Upper lobe of left lung (tissue), 6 donors: Measurements from ENCODE around the gene B4GALNT1. TPM values are rescaled to one million over a fixed set of nuclear protein-coding genes. Genes with fewer than 3 reads are reported as not detected.
A peak's percentile ranks its signal among the peaks of the same experiment; 100 is the strongest.

Experiments
- ATAC-seq, 2 donors: fragments of 200-7000 bp; cut with Tn5 transposase; one replicate each; pipeline ENCODE4 v1.9.1; 2022; ENCODE audit warnings: mild to moderate bottlenecking in 2 of 2, moderate library complexity in 2 of 2; ENCODE audit not compliant: low FRiP score in 2 of 2
- DNase-seq, 2 donors: peaks; one replicate each; pipeline ENCODE4 v3.0.0-alpha.2; 2019 to 2020
- H3K27ac ChIP-seq, 4 donors: fragments of 200-600 bp; sonication (generic); one replicate each; pipeline ENCODE4 v1.5.1; 2016 to 2019
- H3K27me3 ChIP-seq, 4 donors: fragments of 200-600 bp; sonication (generic); one replicate each; pipeline ENCODE4 v1.5.1; 2017 to 2019
- H3K36me3 ChIP-seq, 4 donors: fragments of 200-600 bp; sonication (generic); one replicate each; pipeline ENCODE4 v1.5.1; 2016 to 2019
- H3K4me1 ChIP-seq, 4 donors: fragments of 200-600 bp; sonication (generic); one replicate each; pipeline ENCODE4 v1.5.1; 2018 to 2019
- H3K4me3 ChIP-seq, 4 donors: fragments of 200-600 bp; sonication (generic); one replicate each; pipeline ENCODE4 v1.5.1; 2017 to 2019; ENCODE audit warnings: mild to moderate bottlenecking in 2 of 4, moderate library complexity in 1 of 4
- H3K9me3 ChIP-seq, 4 donors: fragments of 200-600 bp; sonication (generic); one replicate each; pipeline ENCODE4 v1.5.1; 2018 to 2019
- CTCF ChIP-seq, 6 experiments: fragments of 450-650 bp in 4 of 6; fragments of 200-600 bp in 2 of 6; sonication (generic) in 2 of 6; IDR thresholded peaks; one replicate each; pipeline ENCODE4 v1.5.1; 2016 to 2019; ENCODE audit warnings: antibody characterized with exemption in 6 of 6
- EP300 ChIP-seq, 4 donors: sonication (generic); formaldehyde crosslinking; IDR thresholded peaks; one replicate each; pipeline ENCODE4 v1.5.1; 2017; ENCODE audit warnings: antibody characterized with exemption in 4 of 4, control low read depth in 2 of 4
- POLR2A ChIP-seq, 4 donors: fragments of 450-650 bp; IDR thresholded peaks; one replicate each; pipeline ENCODE4 v1.5.1; 2016 to 2017; ENCODE audit warnings: antibody characterized with exemption in 4 of 4, mild to moderate bottlenecking in 2 of 4
- POLR2AphosphoS5 ChIP-seq, 2 donors: sonication (generic); formaldehyde crosslinking; IDR thresholded peaks; one replicate each; pipeline ENCODE4 v1.5.1; 2017; ENCODE audit warnings: antibody characterized with exemption in 2 of 2
- WGBS, 2 donors: methylation state at CpG; one replicate each; pipeline ENCODE4 v1.1.5; 2017 to 2018; 5-methylcytosine and 5-hydroxymethylcytosine counted together
- total RNA-seq, 6 donors: library from RNA; depleted of rRNA in 4 of 6; stranded (reverse); fragments of >200 nt in 4 of 6; gene quantifications; one replicate each; pipeline versions ENCODE4 v1.1.0 to v1.2.1, GENCODE V29; 2016 to 2021
- donor health status: DM: no; HTN: no; CAD: no; lungs with moderate emphysema.
- donor health status: DM: no; HTN: yes; CAD: no; lungs with severe emphysema.

Gene B4GALNT1
- total RNA-seq, 6 donors from 2014 or later, result under 0.01 to 2.6 (median 0.80) TPM

DNA sequence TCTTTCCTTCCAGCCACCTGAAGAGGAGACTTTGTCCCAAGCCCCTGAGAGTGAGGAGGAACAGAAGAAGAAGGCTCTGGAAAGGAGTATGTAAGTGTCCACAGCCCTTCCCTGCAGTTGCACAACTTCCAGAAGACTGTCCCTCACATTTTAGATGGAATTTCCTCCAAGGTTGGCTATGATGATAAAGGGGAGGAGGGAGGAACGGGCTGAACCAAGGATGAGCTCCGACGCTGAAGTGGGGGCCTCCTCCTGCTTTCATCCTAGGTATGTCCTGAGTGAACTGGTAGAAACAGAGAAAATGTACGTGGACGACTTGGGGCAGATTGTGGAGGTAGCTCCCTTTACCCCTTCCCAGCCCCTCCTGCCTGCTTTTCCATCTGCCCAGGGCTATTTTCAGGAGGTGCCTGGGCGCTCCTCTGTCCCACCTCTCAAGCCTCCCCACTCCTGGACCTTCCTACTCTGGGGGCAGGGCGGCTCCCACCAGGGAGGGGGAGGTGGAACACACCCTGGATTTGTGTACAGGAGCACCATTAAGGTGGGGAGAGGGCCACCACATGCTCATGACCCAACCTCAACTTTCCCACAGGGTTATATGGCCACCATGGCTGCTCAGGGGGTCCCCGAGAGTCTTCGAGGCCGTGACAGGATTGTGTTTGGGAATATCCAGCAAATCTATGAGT, 19.4 kb downstream of the B4GALNT1 start:
- Histone ChIP-seq H3K9me3 (no peaks in the 10 kb centered on the region), H3K4me3 (no peak overlapping the region), H3K27me3 (peaks cover 0 to 18% (median 3%) of the 10 kb centered on the region in 4 donors), H3K36me3 (no peaks in the 10 kb centered on the region), H3K4me1 (peaks cover 11 to 27% (median 19%) of the 10 kb centered on the region in 4 donors), H3K27ac (no peak overlapping the region)
- no peak for TF ChIP-seq CTCF (IDR thresholded peaks at IDR 0.05)
- TF ChIP-seq POLR2A (IDR thresholded peaks at IDR 0.05), result no peak
- no peak for TF ChIP-seq EP300 (IDR thresholded peaks at IDR 0.05)
- no peak for TF ChIP-seq POLR2AphosphoS5 (IDR thresholded peaks at IDR 0.05)
- 85 to 87% methylated on average over 9 to 10 of the region's 10 CpGs for WGBS, 2 donors
- no peak for ATAC-seq
- DNase-seq, result no peak

GRCh38 chr12:57612711-57613426, 20.1 kb downstream of the B4GALNT1 start:
- Histone ChIP-seq H3K27ac (no peak overlapping the region), H3K27me3 (peaks cover 0 to 14% (median 3%) of the 10 kb centered on the region in 4 donors), H3K9me3 (no peaks in the 10 kb centered on the region), H3K4me3 (no peak overlapping the region), H3K36me3 (no peaks in the 10 kb centered on the region), H3K4me1 (peaks cover 11 to 27% (median 19%) of the 10 kb centered on the region in 4 donors)
- TF ChIP-seq EP300 (IDR thresholded peaks at IDR 0.05) (no peak), POLR2A (IDR thresholded peaks at IDR 0.05) (no peak), CTCF (IDR thresholded peaks at IDR 0.05) (no peak), POLR2AphosphoS5 (IDR thresholded peaks at IDR 0.05) (no peak)
- WGBS, 2 donors, result 89 to 94% methylated on average over 7 to 9 of the region's 10 CpGs
- ATAC-seq (no peak), DNase-seq (peak in 1 of 2 donors; percentile 35)

- DNase-seq (no peak), ATAC-seq (no peak)
- WGBS, 2 donors, result 16 to 68% methylated on average over 4 to 23 of the region's 23 CpGs
- peaks cover 11 to 27% (median 19%) of the 10 kb centered on the region in 4 donors for H3K4me1 ChIP-seq
- H3K9me3 ChIP-seq, result no peaks in the 10 kb centered on the region
- H3K27ac ChIP-seq, result peak overlapping the region; percentile 65 to 77 (median 74)
- H3K36me3 ChIP-seq, result no peaks in the 10 kb centered on the region
- peaks cover 0 to 11% (median 3%) of the 10 kb centered on the region in 4 donors for H3K27me3 ChIP-seq
- peak overlapping the region; percentile 46 to 76 (median 56) for H3K4me3 ChIP-seq
- no peak for TF ChIP-seq CTCF (IDR thresholded peaks at IDR 0.05)
- TF ChIP-seq EP300 (IDR thresholded peaks at IDR 0.05), result no peak
- TF ChIP-seq POLR2AphosphoS5 (IDR thresholded peaks at IDR 0.05), result no peak
- no peak for TF ChIP-seq POLR2A (IDR thresholded peaks at IDR 0.05)
Measured at GRCh38 chr12:57611827-57612710, 20.9 kb downstream of the B4GALNT1 start.

GRCh38 chr12:57611108-57611826, 21.7 kb downstream of the B4GALNT1 start, which contains the start of gene ARHGEF25:
TSS of gene ARHGEF25 (plus strand) at chr12:57611435. CDS start at chr12:57611895, 460 bp downstream.
- 1% methylated on average over 31 of the region's 55 CpGs; no CpG with 5 or more reads in 1 of the 2 donors for WGBS, 2 donors
- ATAC-seq, result peak; percentile 39 to 90

More at GRCh38 chr12:57611108-57611826, 21.7 kb downstream of the B4GALNT1 start, which contains the start of gene ARHGEF25:
- peak; percentile 55 to 91 for DNase-seq
- Histone ChIP-seq H3K27ac (peak within 1 kb of the TSS; percentile 65 to 77 (median 74)), H3K9me3 (no peaks in the 10 kb centered on the region), H3K4me1 (peaks cover 11 to 27% (median 19%) of the 10 kb centered on the region in 4 donors), H3K36me3 (no peaks in the 10 kb centered on the region), H3K27me3 (peaks cover 0 to 11% (median 3%) of the 10 kb centered on the region in 4 donors), H3K4me3 (peak within 1 kb of the TSS; percentile 46 to 76 (median 56))
- TF ChIP-seq POLR2AphosphoS5 (IDR thresholded peaks at IDR 0.05), result peak in 1 of 2 donors; percentile 5
- TF ChIP-seq CTCF (IDR thresholded peaks at IDR 0.05), result no peak
- peak in 1 of 4 donors; percentile 34 for TF ChIP-seq POLR2A (IDR thresholded peaks at IDR 0.05)
